Right lobe of liver (tissue), 4 donors: ENCODE measurements around the gene IGF1R.

Experiments
- CTCF ChIP-seq, 4 donors: fragments of 200-600 bp in 3 of 4; fragments of 450-650 bp in 1 of 4; IDR thresholded peaks; one replicate each; pipeline versions ENCODE4 v1.5.1 to v1.8.0; 2016 to 2022; ENCODE audit warnings: antibody characterized with exemption in 4 of 4, mild to moderate bottlenecking in 2 of 4
- POLR2A ChIP-seq: fragments of 450-650 bp; IDR thresholded peaks from one replicate; pipeline ENCODE4 v1.6.1; 2017; ENCODE audit warnings: antibody characterized with exemption, mild to moderate bottlenecking
- donor health status: DM: no; HTN: no; CAD: no.
- donor health status: DM: no; HTN: no; CAD: no.
- donor health status: DM: no; HTN: yes; CAD: no.

- TF ChIP-seq POLR2A: no peak
- no peak for TF ChIP-seq CTCF (IDR thresholded peaks at IDR 0.05)
These were observed 312.3 kb downstream of the IGF1R start for GRCh38 chr15:98960555-98961050.
